Natural killer cell (primary cell): ENCODE measurements around the gene PKP3. TPM values are rescaled to one million over a fixed set of nuclear protein-coding genes. Genes with fewer than 3 reads are reported as not detected.

Experiments
- total RNA-seq, 4 donors: library from RNA; stranded (reverse); fragments of 120-200 nt in 1 of 4; gene quantifications; one replicate each; pipeline versions ENCODE4 v1.2.3 to v1.2.4, GENCODE V29; 2013 to 2022

Gene PKP3
- total RNA-seq, 3 donors from 2014 or later (not counting 1 experiment from before 2014, with no cell fraction given): 0.29 to 0.56 TPM; not detected in 1

Other genes starting within 250 kb of the PKP3 start
- gene SCGB1C1, start 201.1 kb upstream of the PKP3 start, total RNA-seq: 1 to 10 TPM in 1 of 3 donors, under 1 TPM in 1, not detected in 1; 0.73 to 2.1 TPM
- gene BET1L, start 186.8 kb upstream of the PKP3 start, total RNA-seq: 10 to 100 TPM; 32.4 to 44.1 (median 35.8) TPM
- gene RIC8A, start 186.5 kb upstream of the PKP3 start, total RNA-seq: 100 to 1,000 TPM; 102 to 153 (median 106) TPM
- gene SIRT3, start 157.9 kb upstream of the PKP3 start, total RNA-seq: 10 to 100 TPM; 20.1 to 24.2 (median 21.2) TPM
- 100 to 1,000 TPM in 2 of 3 donors, 10 to 100 TPM in 1; 94.6 to 111 (median 104) TPM for gene PSMD13, start 157.2 kb upstream of the PKP3 start, total RNA-seq
- gene NLRP6, start 115.8 kb upstream of the PKP3 start, total RNA-seq: 1 to 10 TPM; 1.7 to 3.0 (median 2.3) TPM
- 100 to 1,000 TPM; 130 to 237 (median 153) TPM for gene PGGHG, start 105.1 kb upstream of the PKP3 start, total RNA-seq
- gene IFITM5, start 94.7 kb upstream of the PKP3 start, total RNA-seq: not detected
- 1,000 to 10,000 TPM; 1,080 to 1,421 (median 1,273) TPM for gene IFITM2, start 86.4 kb upstream of the PKP3 start, total RNA-seq
- gene IFITM1, start 80.2 kb upstream of the PKP3 start, total RNA-seq: 100 to 1,000 TPM; 540 to 809 (median 710) TPM
- 100 to 1,000 TPM in 1 of 3 donors, 10 to 100 TPM in 2; 64.0 to 165 (median 93.6) TPM for gene IFITM3, start 73.3 kb upstream of the PKP3 start, total RNA-seq
- gene B4GALNT4, start 24.7 kb upstream of the PKP3 start, total RNA-seq: 1 to 10 TPM in 2 of 3 donors, under 1 TPM in 1; 0.66 to 1.5 (median 1.5) TPM
- gene SIGIRR, start 20.8 kb downstream of the PKP3 start, total RNA-seq: 100 to 1,000 TPM; 619 to 690 (median 666) TPM
- 10 to 100 TPM; 15.1 to 21.3 (median 15.1) TPM for gene ANO9, start 47.8 kb downstream of the PKP3 start, total RNA-seq
- gene PTDSS2, start 56.1 kb downstream of the PKP3 start, total RNA-seq: 10 to 100 TPM; 21.5 to 25.1 (median 23.4) TPM
- gene RNH1, start 113.0 kb downstream of the PKP3 start, total RNA-seq: 100 to 1,000 TPM; 113 to 120 (median 118) TPM
- gene HRAS, start 141.4 kb downstream of the PKP3 start, total RNA-seq: 10 to 100 TPM; 27.6 to 35.0 (median 30.6) TPM
- 1 to 10 TPM; 1.5 to 2.4 (median 2.2) TPM for gene LRRC56, start 143.3 kb downstream of the PKP3 start, total RNA-seq
- gene LMNTD2, start 166.5 kb downstream of the PKP3 start, total RNA-seq: 1 to 10 TPM; 3.5 to 5.2 (median 5.0) TPM
- gene RASSF7, start 166.8 kb downstream of the PKP3 start, total RNA-seq: 10 to 100 TPM; 19.0 to 21.7 (median 20.0) TPM
- gene PHRF1, start 182.3 kb downstream of the PKP3 start, total RNA-seq: 10 to 100 TPM; 46.1 to 52.0 (median 46.9) TPM
- 10 to 100 TPM; 63.3 to 97.3 (median 77.3) TPM for gene IRF7, start 221.7 kb downstream of the PKP3 start, total RNA-seq
- not detected for gene CDHR5, start 230.7 kb downstream of the PKP3 start, total RNA-seq
- gene SCT, start 233.0 kb downstream of the PKP3 start, total RNA-seq: not detected
- gene DRD4, start 243.1 kb downstream of the PKP3 start, total RNA-seq: 1 to 10 TPM in 1 of 3 donors, under 1 TPM in 2; 0.49 to 1.2 (median 0.61) TPM